WTC11 (cell line): ENCODE measurements around the gene LDHB.

ENCODE experiments used
- CREB1 ChIP-seq: sonication (generic); formaldehyde crosslinking; IDR thresholded peaks from 2 replicates; pipeline ENCODE4 v1.8.0; 2023; ENCODE audit warnings: mild to moderate bottlenecking, missing genetic modification reagents
- CTCF ChIP-seq: fragments of 200-600 bp; IDR thresholded peaks from 2 replicates; pipeline ENCODE4 v1.8.0; 2022; ENCODE audit warnings: antibody characterized with exemption
- ESRRA ChIP-seq: sonication (generic); formaldehyde crosslinking; IDR thresholded peaks from 2 replicates; pipeline ENCODE4 v1.8.1; 2022; ENCODE audit warnings: mild to moderate bottlenecking, missing genetic modification reagents, borderline replicate concordance
- FOXJ3 ChIP-seq: sonication (generic); formaldehyde crosslinking; IDR thresholded peaks from 2 replicates; pipeline ENCODE4 v1.9.0; 2021; ENCODE audit warnings: missing genetic modification reagents, mild to moderate bottlenecking, borderline replicate concordance
- GABPB1 ChIP-seq: sonication (generic); formaldehyde crosslinking; IDR thresholded peaks from 2 replicates; pipeline ENCODE4 v1.8.1; 2023; ENCODE audit warnings: mild to moderate bottlenecking, missing genetic modification reagents
- IRF2 ChIP-seq: sonication (generic); formaldehyde crosslinking; IDR thresholded peaks from 2 replicates; pipeline ENCODE4 v1.8.0; 2022; ENCODE audit warnings: low read depth, missing genetic modification reagents, borderline replicate concordance
- NR3C1 ChIP-seq: sonication (generic); formaldehyde crosslinking; conservative IDR thresholded peaks from 2 replicates; pipeline ENCODE4 v1.8.1; 2023; ENCODE audit warnings: low read depth, mild to moderate bottlenecking, missing genetic modification reagents
- ZNF423 ChIP-seq: fragments of 250-450 bp; sonication (Bioruptor Pico); IDR thresholded peaks from 2 replicates; pipeline ENCODE4 v2.1.2; 2022; ENCODE audit warnings: mild to moderate bottlenecking, moderate library complexity
- TF ChIP-seq, protein P1 (sequence below): fragments of 250-450 bp; sonication (Bioruptor Pico); IDR thresholded peaks from 2 replicates; pipeline ENCODE4 v2.1.2; 2022; ENCODE audit warnings: mild to moderate bottlenecking, moderate library complexity

DNA sequence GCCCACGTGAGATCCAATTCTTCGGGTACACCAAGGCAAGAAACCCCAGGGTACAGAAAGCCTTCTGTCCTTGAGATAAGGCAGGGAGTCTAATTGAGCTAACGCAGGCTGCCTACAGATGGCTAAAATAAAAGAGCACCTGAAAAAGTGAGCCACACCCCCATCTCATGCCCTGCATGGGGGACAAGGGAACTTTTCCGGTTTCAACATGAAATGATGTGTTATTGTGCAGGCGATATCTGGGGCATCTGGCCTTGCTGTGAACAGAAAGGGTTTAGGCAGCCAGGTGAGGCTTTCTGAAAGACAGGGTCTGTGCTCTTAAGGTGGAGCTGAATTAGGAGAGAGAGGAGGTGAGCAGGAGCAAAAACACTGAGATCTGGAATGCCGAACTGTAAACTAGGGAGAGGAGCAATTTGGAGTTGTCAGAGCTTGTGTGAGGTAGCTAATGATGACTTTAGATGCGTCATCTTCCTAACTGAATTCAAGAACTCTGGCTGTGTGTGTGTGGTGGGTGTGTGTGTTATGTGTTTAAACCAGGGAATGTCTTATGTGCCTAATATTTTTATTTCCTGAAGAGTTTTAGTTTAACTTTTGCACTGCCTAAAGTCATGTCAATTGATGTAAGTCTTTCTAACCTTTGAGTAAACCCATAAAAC, 20.1 kb upstream of the LDHB start:
- TF ChIP-seq CREB1 (CRISPR knock-in tag) (no peak), GABPB1 (CRISPR knock-in tag) (no peak), ZNF423 (CRISPR knock-in tag) (no peak), CTCF (no peak), IRF2 (CRISPR knock-in tag) (no peak), NR3C1 (no peak), FOXJ3 (CRISPR knock-in tag) (no peak), ESRRA (no peak)
- TF ChIP-seq, protein P1, sequence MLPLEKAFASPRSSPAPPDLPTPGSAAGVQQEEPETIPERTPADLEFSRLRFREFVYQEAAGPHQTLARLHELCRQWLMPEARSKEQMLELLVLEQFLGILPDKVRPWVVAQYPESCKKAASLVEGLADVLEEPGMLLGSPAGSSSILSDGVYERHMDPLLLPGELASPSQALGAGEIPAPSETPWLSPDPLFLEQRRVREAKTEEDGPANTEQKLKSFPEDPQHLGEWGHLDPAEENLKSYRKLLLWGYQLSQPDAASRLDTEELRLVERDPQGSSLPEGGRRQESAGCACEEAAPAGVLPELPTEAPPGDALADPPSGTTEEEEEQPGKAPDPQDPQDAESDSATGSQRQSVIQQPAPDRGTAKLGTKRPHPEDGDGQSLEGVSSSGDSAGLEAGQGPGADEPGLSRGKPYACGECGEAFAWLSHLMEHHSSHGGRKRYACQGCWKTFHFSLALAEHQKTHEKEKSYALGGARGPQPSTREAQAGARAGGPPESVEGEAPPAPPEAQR: no peak
